Measurements from ENCODE around the gene ADAMTS16. TPM values are rescaled to one million over a fixed set of nuclear protein-coding genes. Genes with fewer than 3 reads are reported as not detected.

Gene ADAMTS16
- total and polyA plus RNA-seq, 2 donors from 2014 or later, result 5.6 to 7.5 TPM

GRCh38 chr5:5101676-5102075 lies 38.5 kb upstream of the ADAMTS16 start:
- no peak for TF ChIP-seq CTCF (IDR thresholded peaks at IDR 0.05; ENCODE audit: borderline replicate concordance, extremely low read depth, insufficient read depth)
- Histone ChIP-seq H3K9me3 (ENCODE audit: control insufficient read depth in 2 of 3, insufficient read depth in 1 of 3, low read length in 3 of 3) (no peaks in the 10 kb centered on the region), H3K9ac (ENCODE audit: low read length in 3 of 3) (no peak overlapping the region), H3K27me3 (ENCODE audit: control insufficient read depth, insufficient read depth, low read length) (no peaks in the 10 kb centered on the region), H3K4me1 (ENCODE audit: control insufficient read depth in 2 of 3, insufficient read depth in 2 of 3, low read depth in 1 of 3, low read length in 3 of 3) (no peaks in the 10 kb centered on the region), H3K36me3 (ENCODE audit: control insufficient read depth in 2 of 3, insufficient read depth in 3 of 3, low read length in 3 of 3) (no peaks in the 10 kb centered on the region), H3K27ac (ENCODE audit: low read depth in 2 of 2, low read length in 2 of 2) (no peak overlapping the region), H3K4me3 (ENCODE audit: low read length in 3 of 3) (no peak overlapping the region)
- no peak for FAIRE-seq
- no peak for DNase-seq
- intact Hi-C loops (cut with DNase I), result no loop called here

- intact Hi-C loops (cut with DNase I), result no loop called here
- Histone ChIP-seq H3K9me3 (ENCODE audit: control insufficient read depth in 2 of 3, insufficient read depth in 1 of 3, low read length in 3 of 3) (no peaks in the 10 kb centered on the region), H3K4me1 (ENCODE audit: control insufficient read depth in 2 of 3, insufficient read depth in 2 of 3, low read depth in 1 of 3, low read length in 3 of 3) (no peaks in the 10 kb centered on the region), H3K4me3 (ENCODE audit: low read length in 3 of 3) (no peak overlapping the region), H3K27me3 (ENCODE audit: control insufficient read depth, insufficient read depth, low read length) (no peaks in the 10 kb centered on the region), H3K36me3 (ENCODE audit: control insufficient read depth in 2 of 3, insufficient read depth in 3 of 3, low read length in 3 of 3) (no peaks in the 10 kb centered on the region), H3K27ac (ENCODE audit: low read depth in 2 of 2, low read length in 2 of 2) (no peak overlapping the region), H3K9ac (ENCODE audit: low read length in 3 of 3) (no peak overlapping the region)
- FAIRE-seq (no peak), DNase-seq (peak in 1 of 5 donors; percentile 48)
- TF ChIP-seq CTCF (IDR thresholded peaks at IDR 0.05; ENCODE audit: borderline replicate concordance, extremely low read depth, insufficient read depth), result no peak
These were observed 36.9 kb upstream of the ADAMTS16 start for GRCh38 chr5:5103245-5103644.

GRCh38 chr5:5104550-5104949 lies 35.6 kb upstream of the ADAMTS16 start:
- H3K4me1 ChIP-seq (ENCODE audit: control insufficient read depth in 2 of 3, insufficient read depth in 2 of 3, low read depth in 1 of 3, low read length in 3 of 3), result no peaks in the 10 kb centered on the region
- intact Hi-C loops (cut with DNase I), result no loop called here
- no peak for TF ChIP-seq CTCF (IDR thresholded peaks at IDR 0.05; ENCODE audit: borderline replicate concordance, extremely low read depth, insufficient read depth)
- no peaks in the 10 kb centered on the region for H3K36me3 ChIP-seq (ENCODE audit: control insufficient read depth in 2 of 3, insufficient read depth in 3 of 3, low read length in 3 of 3)
- H3K27ac ChIP-seq (ENCODE audit: low read depth in 2 of 2, low read length in 2 of 2), result no peak overlapping the region
- H3K9me3 ChIP-seq (ENCODE audit: control insufficient read depth in 2 of 3, insufficient read depth in 1 of 3, low read length in 3 of 3), result no peaks in the 10 kb centered on the region
- H3K27me3 ChIP-seq (ENCODE audit: control insufficient read depth, insufficient read depth, low read length), result no peaks in the 10 kb centered on the region
- no peak overlapping the region for H3K4me3 ChIP-seq (ENCODE audit: low read length in 3 of 3)
- no peak for DNase-seq
- no peak for FAIRE-seq
- no peak overlapping the region for H3K9ac ChIP-seq (ENCODE audit: low read length in 3 of 3)

- no peak for TF ChIP-seq CTCF (IDR thresholded peaks at IDR 0.05; ENCODE audit: borderline replicate concordance, extremely low read depth, insufficient read depth)
- no peaks in the 10 kb centered on the region for H3K36me3 ChIP-seq (ENCODE audit: control insufficient read depth in 2 of 3, insufficient read depth in 3 of 3, low read length in 3 of 3)
- no peak overlapping the region for H3K27ac ChIP-seq (ENCODE audit: low read depth in 2 of 2, low read length in 2 of 2)
- FAIRE-seq, result no peak
- intact Hi-C loops (cut with DNase I), result no loop called here
- no peaks in the 10 kb centered on the region for H3K9me3 ChIP-seq (ENCODE audit: control insufficient read depth in 2 of 3, insufficient read depth in 1 of 3, low read length in 3 of 3)
- no peaks in the 10 kb centered on the region for H3K27me3 ChIP-seq (ENCODE audit: control insufficient read depth, insufficient read depth, low read length)
- DNase-seq, result no peak
- H3K9ac ChIP-seq (ENCODE audit: low read length in 3 of 3), result no peak overlapping the region
- no peak overlapping the region for H3K4me3 ChIP-seq (ENCODE audit: low read length in 3 of 3)
- H3K4me1 ChIP-seq (ENCODE audit: control insufficient read depth in 2 of 3, insufficient read depth in 2 of 3, low read depth in 1 of 3, low read length in 3 of 3), result no peaks in the 10 kb centered on the region
These were observed 34.6 kb upstream of the ADAMTS16 start for GRCh38 chr5:5105531-5105930.
